ENCODE results near the gene CYP2S1.

CYP2S1 gene

GRCh38 chr19:41221514-41222205, 28.6 kb downstream of the CYP2S1 start:
- TF ChIP-seq, protein P1, sequence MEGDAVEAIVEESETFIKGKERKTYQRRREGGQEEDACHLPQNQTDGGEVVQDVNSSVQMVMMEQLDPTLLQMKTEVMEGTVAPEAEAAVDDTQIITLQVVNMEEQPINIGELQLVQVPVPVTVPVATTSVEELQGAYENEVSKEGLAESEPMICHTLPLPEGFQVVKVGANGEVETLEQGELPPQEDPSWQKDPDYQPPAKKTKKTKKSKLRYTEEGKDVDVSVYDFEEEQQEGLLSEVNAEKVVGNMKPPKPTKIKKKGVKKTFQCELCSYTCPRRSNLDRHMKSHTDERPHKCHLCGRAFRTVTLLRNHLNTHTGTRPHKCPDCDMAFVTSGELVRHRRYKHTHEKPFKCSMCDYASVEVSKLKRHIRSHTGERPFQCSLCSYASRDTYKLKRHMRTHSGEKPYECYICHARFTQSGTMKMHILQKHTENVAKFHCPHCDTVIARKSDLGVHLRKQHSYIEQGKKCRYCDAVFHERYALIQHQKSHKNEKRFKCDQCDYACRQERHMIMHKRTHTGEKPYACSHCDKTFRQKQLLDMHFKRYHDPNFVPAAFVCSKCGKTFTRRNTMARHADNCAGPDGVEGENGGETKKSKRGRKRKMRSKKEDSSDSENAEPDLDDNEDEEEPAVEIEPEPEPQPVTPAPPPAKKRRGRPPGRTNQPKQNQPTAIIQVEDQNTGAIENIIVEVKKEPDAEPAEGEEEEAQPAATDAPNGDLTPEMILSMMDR (IDR thresholded peaks at IDR 0.05; ENCODE audit: extremely low read depth, insufficient read depth, missing control alignments) = no peak
- in situ Hi-C loops (cut with MboI; ENCODE audit: low pct_unique_long_range_greater_than_20kb, low sequenced_read_pairs, unreplicated experiment) = no loop called here
- no peak for DNase-seq (ENCODE audit: low spot score)

DNA sequence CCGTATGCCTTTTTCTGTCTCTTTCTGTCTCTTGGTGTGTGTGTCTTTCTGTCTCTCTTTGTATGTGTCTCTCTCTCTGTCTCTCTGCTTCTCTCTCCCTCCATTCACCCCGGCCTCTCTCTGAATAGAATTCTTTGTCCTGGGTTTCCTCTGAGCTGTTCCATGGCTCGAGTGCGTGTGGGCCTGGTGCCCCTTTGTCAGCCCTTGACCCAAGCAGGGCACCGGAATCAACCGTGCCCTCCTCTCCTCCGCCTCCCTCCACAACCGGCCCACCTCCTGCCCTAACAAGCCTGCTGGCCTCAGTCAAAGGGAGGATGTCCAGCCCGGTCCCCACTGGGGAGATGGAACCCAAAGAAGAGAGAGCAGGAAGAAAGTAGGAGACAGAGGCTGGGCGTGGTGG, 29.2 kb downstream of the CYP2S1 start:
- TF ChIP-seq, protein P1 (IDR thresholded peaks at IDR 0.05; ENCODE audit: extremely low read depth, insufficient read depth, missing control alignments) = no peak
- in situ Hi-C loops (cut with MboI; ENCODE audit: low pct_unique_long_range_greater_than_20kb, low sequenced_read_pairs, unreplicated experiment) = no loop called here
- no peak for DNase-seq (ENCODE audit: low spot score)

GRCh38 chr19:41223431-41224234, 30.6 kb downstream of the CYP2S1 start:
- TF ChIP-seq, protein P1 (IDR thresholded peaks at IDR 0.05; ENCODE audit: extremely low read depth, insufficient read depth, missing control alignments) = no peak

GRCh38 chr19:41224632-41225031, 31.6 kb downstream of the CYP2S1 start:
- in situ Hi-C loops (cut with MboI; ENCODE audit: low pct_unique_long_range_greater_than_20kb, low sequenced_read_pairs, unreplicated experiment) = no loop called here
- TF ChIP-seq, protein P1 (IDR thresholded peaks at IDR 0.05; ENCODE audit: extremely low read depth, insufficient read depth, missing control alignments) = no peak
- no peak for DNase-seq (ENCODE audit: low spot score)

More at GRCh38 chr19:41223431-41224234, 30.6 kb downstream of the CYP2S1 start:
- DNase-seq (ENCODE audit: low spot score) = no peak
- in situ Hi-C loops (cut with MboI; ENCODE audit: low pct_unique_long_range_greater_than_20kb, low sequenced_read_pairs, unreplicated experiment) = no loop called here

- DNase-seq (ENCODE audit: low spot score) = no peak
- TF ChIP-seq, protein P1 (IDR thresholded peaks at IDR 0.05; ENCODE audit: extremely low read depth, insufficient read depth, missing control alignments) = no peak
- in situ Hi-C loops (cut with MboI; ENCODE audit: low pct_unique_long_range_greater_than_20kb, low sequenced_read_pairs, unreplicated experiment) = no loop called here
Measured at GRCh38 chr19:41225238-41226052, 32.4 kb downstream of the CYP2S1 start.

All from GM13977 (cell line).